Motor neuron (in vitro differentiated cells): Measurements from ENCODE around the gene CCDC178. TPM values are rescaled to one million over a fixed set of nuclear protein-coding genes. Genes with fewer than 3 reads are reported as not detected.

Experiments
- ATAC-seq, 8 experiments: fragments of 200-7000 bp; cut with Tn5 transposase; replicated peaks in 6 of 8; 2 replicates each; pipeline ENCODE4 v1.8.0; 2021; ENCODE audit warnings: mild to moderate bottlenecking in 8 of 8, moderate library complexity in 8 of 8
- H3K27ac ChIP-seq, 2 donors: fragments of 250-450 bp; sonication (Bioruptor Pico); 2 replicates each; pipeline ENCODE4 v1.9.0; 2021; ENCODE audit warnings: antibody characterized with exemption in 2 of 2, mild to moderate bottlenecking in 2 of 2, moderate library complexity in 1 of 2
- H3K4me1 ChIP-seq, 2 donors: fragments of 250-450 bp; sonication (Bioruptor Pico); replicated peaks in 1 of 2; 2 replicates each; pipeline ENCODE4 v1.6.1; 2021; ENCODE audit warnings: antibody characterized with exemption in 2 of 2, mild to moderate bottlenecking in 2 of 2, moderate library complexity in 1 of 2
- H3K4me3 ChIP-seq, 5 donors: fragments of 250-450 bp; sonication (Bioruptor Pico); 2 replicates each; pipeline ENCODE4 v1.9.0; 2021; ENCODE audit warnings: antibody characterized with exemption in 5 of 5, mild to moderate bottlenecking in 5 of 5, moderate library complexity in 4 of 5
- WGBS, 10 experiments: fragments of 450-650 bp; shearing (Covaris generic); methylation state at CpG; one replicate each; pipeline ENCODE4 v1.0.0; 2022; 5-methylcytosine and 5-hydroxymethylcytosine counted together
- in situ Hi-C, 9 experiments: fragments of 400-800 bp; cut with MboI; loops; one replicate each; pipeline ENCODE4 v1.15.0; 2021; ENCODE audit warnings: low sequenced_read_pairs in 9 of 9, low pct_unique_long_range_greater_than_20kb in 2 of 9; ENCODE audit not compliant: unreplicated experiment in 9 of 9
- total RNA-seq, 8 experiments: library from RNA; unstranded; fragments of 300-600 nt; gene quantifications; 2 replicates each; pipeline versions ENCODE4 v1.2.3 to v1.2.4, GENCODE V29; 2022

CCDC178 gene
- total RNA-seq, 8 experiments from 2014 or later, result 0.09 to 3.0 (median 0.21) TPM; not detected in 3

DNA sequence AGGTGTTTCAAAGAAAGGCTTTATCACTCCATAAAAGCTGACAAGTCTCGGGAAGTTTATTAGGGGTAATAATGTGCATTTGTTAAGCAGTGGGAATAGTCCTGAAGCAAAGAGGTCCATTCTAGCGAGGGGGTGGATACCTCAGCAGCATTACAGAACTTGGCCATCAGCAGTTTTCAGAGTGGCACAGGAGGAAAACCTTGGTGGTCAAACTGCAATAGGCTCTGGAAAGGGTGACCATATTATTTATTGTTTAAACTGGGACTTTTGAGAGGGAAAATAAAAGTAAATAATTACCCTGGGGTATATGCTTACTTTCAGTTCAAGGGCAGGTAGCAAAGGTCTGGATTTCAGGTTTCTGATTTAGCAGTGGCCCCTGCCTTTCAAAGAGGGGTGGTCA is 552.2 kb downstream of the CCDC178 start:
- H3K27ac ChIP-seq, result no peak overlapping the region
- no peak for ATAC-seq
- WGBS, 10 experiments, result 0 to 100% (median 69%) methylated on average over 1 to 2 of the region's 2 CpGs; no CpG with 5 or more reads in 4 of the 10 experiments
- in situ Hi-C loops, result no loop called here
- H3K4me3 ChIP-seq, result no peak overlapping the region
- peaks cover 0 to 3% of the 10 kb centered on the region in 2 donors for H3K4me1 ChIP-seq

Other genes with a start within 250 kb of the CCDC178 start
- gene ASXL3, start 137.5 kb upstream of the CCDC178 start, total RNA-seq, result 10 to 100 TPM in 5 of 8 experiments, 1 to 10 TPM in 2, under 1 TPM in 1; 0.31 to 50.1 (median 21.0) TPM